Caco-2 (cell line): ENCODE data around the gene AOC2. TPM values are rescaled to one million over a fixed set of nuclear protein-coding genes. Genes with fewer than 3 reads are reported as not detected.

Experiments used
- BruUV-seq: library from RNA; stranded (reverse); fragments of 400-500 nt; replicated peaks from 2 replicates; lab custom pipeline; 2021; lab: Mats Ljungman, UMichigan
- CTCF ChIA-PET: fragments of 300-600 bp; sonication (Branson Sonifier 250); formaldehyde crosslinking; loops from one replicate; lab custom pipeline; 2022; ENCODE audit warnings: antibody characterized with exemption; lab: Charles Lee
- POLR2A ChIA-PET: fragments of 300-600 bp; sonication (Branson Sonifier 250); formaldehyde crosslinking; loops from one replicate; lab custom pipeline; 2022; ENCODE audit warnings: antibody characterized with exemption; lab: Charles Lee
- DNase-seq, 2 experiments: peaks; one replicate each; pipeline versions ENCODE4 v3.0.0 to v3.0.0-alpha.2; 2020 to 2022
- H3K27me3 ChIP-seq: replicated peaks from 2 replicates; pipeline ENCODE4 v1.6.0; 2011; ENCODE audit warnings: low read length; ENCODE audit not compliant: control insufficient read depth, insufficient read depth
- H3K36me3 ChIP-seq: 2 replicates; pipeline ENCODE4 v1.5.1; 2011; ENCODE audit warnings: low read length; ENCODE audit not compliant: control insufficient read depth, insufficient read depth
- H3K4me1 ChIP-seq: fragments of 250-450 bp; sonication (Bioruptor Pico); 2 replicates; pipeline ENCODE4 v1.5.1; 2020; ENCODE audit warnings: mild to moderate bottlenecking
- H3K4me3 ChIP-seq: 2 replicates; pipeline ENCODE4 v1.5.1; 2011; ENCODE audit warnings: low read depth, mild to moderate bottlenecking, control low read depth, low read length
- H3K9me3 ChIP-seq: fragments of 250-450 bp; sonication (Bioruptor Pico); 2 replicates; pipeline ENCODE4 v1.5.1; 2020; ENCODE audit warnings: mild to moderate bottlenecking, moderate library complexity
- H3K27ac Mint-ChIP-seq: one replicate; pipeline ENCODE4 v1.8.0; 2022; ENCODE audit warnings: mixed read lengths; ENCODE audit not compliant: unreplicated experiment
- H3K27me3 Mint-ChIP-seq: one replicate; pipeline ENCODE4 v1.8.0; 2022; ENCODE audit warnings: mixed read lengths; ENCODE audit not compliant: insufficient read depth, unreplicated experiment
- H3K36me3 Mint-ChIP-seq: one replicate; pipeline ENCODE4 v1.8.0; 2022; ENCODE audit warnings: mild to moderate bottlenecking, mixed read lengths; ENCODE audit not compliant: insufficient read depth, unreplicated experiment
- H3K4me1 Mint-ChIP-seq: one replicate; pipeline ENCODE4 v1.8.0; 2022; ENCODE audit warnings: low read depth, mixed read lengths; ENCODE audit not compliant: unreplicated experiment
- H3K4me3 Mint-ChIP-seq: one replicate; pipeline ENCODE4 v1.8.0; 2022; ENCODE audit warnings: mild to moderate bottlenecking, moderate library complexity, mixed read lengths; ENCODE audit not compliant: unreplicated experiment
- H3K9me3 Mint-ChIP-seq: one replicate; pipeline ENCODE4 v1.8.0; 2022; ENCODE audit warnings: mixed read lengths; ENCODE audit not compliant: unreplicated experiment
- CTCF ChIP-seq, 2 experiments: fragments of 200-600 bp in 1 of 2; IDR thresholded peaks; 1 replicate in 1 of 2; 2 replicates in 1 of 2; pipeline versions ENCODE4 v1.5.1 to v1.8.0; 2011 to 2022; ENCODE audit warnings: antibody characterized with exemption in 1 of 2, control low read depth in 1 of 2, inconsistent platforms in 1 of 2, low read depth in 1 of 2, low read length in 1 of 2, mild to moderate bottlenecking in 1 of 2, moderate library complexity in 1 of 2; ENCODE audit not compliant: insufficient read depth in 1 of 2, severe bottlenecking in 1 of 2, unreplicated experiment in 1 of 2
- intact Hi-C: fragments of 100-400 bp; cut with micrococcal nuclease; formaldehyde crosslinking; loops from one replicate; pipeline ENCODE4 v1.10.0; 2022; ENCODE audit not compliant: unreplicated experiment
- total RNA-seq: library from RNA; stranded (reverse); gene quantifications from 2 replicates; pipeline ENCODE4 v1.2.3, GENCODE V29; 2022

Gene AOC2
- total RNA-seq, 1 experiment from 2014 or later = 4.2 TPM

GRCh38 chr17:42852351-42852750, 8.0 kb downstream of the AOC2 start:
- no peaks in the 10 kb centered on the region for H3K4me1 ChIP-seq
- no peaks in the 10 kb centered on the region for H3K27me3 Mint-ChIP-seq
- no peak for TF ChIP-seq CTCF (IDR thresholded peaks at IDR 0.05; ENCODE audit: insufficient read depth in 1 of 2, low read depth in 1 of 2, low read length in 1 of 2, severe bottlenecking in 1 of 2, unreplicated experiment in 1 of 2)
- ChIA-PET CTCF (no interaction called here), POLR2A (no interaction called here)
- no peaks in the 10 kb centered on the region for H3K9me3 ChIP-seq
- no TSS peak for BruUV-seq
- H3K9me3 Mint-ChIP-seq = no peaks in the 10 kb centered on the region
- H3K36me3 Mint-ChIP-seq = no peaks in the 10 kb centered on the region
- H3K4me1 Mint-ChIP-seq = no peaks in the 10 kb centered on the region
- H3K27ac Mint-ChIP-seq = no peak overlapping the region
- no peak for DNase-seq
- no peak overlapping the region for H3K4me3 ChIP-seq
- intact Hi-C loops = no loop called here
- H3K36me3 ChIP-seq = no peaks in the 10 kb centered on the region
- no peak overlapping the region for H3K4me3 Mint-ChIP-seq
- no peaks in the 10 kb centered on the region for H3K27me3 ChIP-seq

GRCh38 chr17:42853004-42853403, 8.6 kb downstream of the AOC2 start:
- TF ChIP-seq CTCF (IDR thresholded peaks at IDR 0.05; ENCODE audit: insufficient read depth in 1 of 2, low read depth in 1 of 2, low read length in 1 of 2, severe bottlenecking in 1 of 2, unreplicated experiment in 1 of 2) = no peak
- Mint-ChIP-seq H3K27me3 (no peaks in the 10 kb centered on the region), H3K4me1 (no peaks in the 10 kb centered on the region), H3K36me3 (no peaks in the 10 kb centered on the region), H3K27ac (no peak overlapping the region), H3K9me3 (no peaks in the 10 kb centered on the region), H3K4me3 (no peak overlapping the region)
- ChIA-PET POLR2A (no interaction called here), CTCF (interaction anchor here (0.6 kb wide), 1 partner anchor 50 kb away, joined by 6 read pairs; no protein-coding TSS in a partner anchor)
- H3K9me3 ChIP-seq = no peaks in the 10 kb centered on the region
- intact Hi-C loops = no loop called here
- no peak overlapping the region for H3K4me3 ChIP-seq
- DNase-seq = no peak
- H3K27me3 ChIP-seq = no peaks in the 10 kb centered on the region
- BruUV-seq = no TSS peak
- no peaks in the 10 kb centered on the region for H3K4me1 ChIP-seq
- no peaks in the 10 kb centered on the region for H3K36me3 ChIP-seq

GRCh38 chr17:42853597-42853967, 9.2 kb downstream of the AOC2 start:
- CTCF ChIA-PET = interaction anchor here (0.6 kb wide), 1 partner anchor 49 kb away, joined by 6 read pairs; no protein-coding TSS in a partner anchor
- H3K27ac Mint-ChIP-seq = no peak overlapping the region
- no peak for TF ChIP-seq CTCF (IDR thresholded peaks at IDR 0.05; ENCODE audit: insufficient read depth in 1 of 2, low read depth in 1 of 2, low read length in 1 of 2, severe bottlenecking in 1 of 2, unreplicated experiment in 1 of 2)

More at GRCh38 chr17:42853597-42853967, 9.2 kb downstream of the AOC2 start:
- Mint-ChIP-seq H3K36me3 (no peaks in the 10 kb centered on the region), H3K4me3 (no peak overlapping the region), H3K4me1 (no peaks in the 10 kb centered on the region), H3K9me3 (no peaks in the 10 kb centered on the region), H3K27me3 (no peaks in the 10 kb centered on the region)
- Histone ChIP-seq H3K9me3 (no peaks in the 10 kb centered on the region), H3K4me3 (no peak overlapping the region), H3K27me3 (no peaks in the 10 kb centered on the region), H3K36me3 (no peaks in the 10 kb centered on the region), H3K4me1 (no peaks in the 10 kb centered on the region)
- POLR2A ChIA-PET = no interaction called here
- intact Hi-C loops = no loop called here
- BruUV-seq = no TSS peak
- no peak for DNase-seq
